ENCODE data around the gene OR1M1. TPM values are rescaled to one million over a fixed set of nuclear protein-coding genes. Genes with fewer than 3 reads are reported as not detected.

Gene OR1M1
- total RNA-seq, 1 donor, result not detected

DNA sequence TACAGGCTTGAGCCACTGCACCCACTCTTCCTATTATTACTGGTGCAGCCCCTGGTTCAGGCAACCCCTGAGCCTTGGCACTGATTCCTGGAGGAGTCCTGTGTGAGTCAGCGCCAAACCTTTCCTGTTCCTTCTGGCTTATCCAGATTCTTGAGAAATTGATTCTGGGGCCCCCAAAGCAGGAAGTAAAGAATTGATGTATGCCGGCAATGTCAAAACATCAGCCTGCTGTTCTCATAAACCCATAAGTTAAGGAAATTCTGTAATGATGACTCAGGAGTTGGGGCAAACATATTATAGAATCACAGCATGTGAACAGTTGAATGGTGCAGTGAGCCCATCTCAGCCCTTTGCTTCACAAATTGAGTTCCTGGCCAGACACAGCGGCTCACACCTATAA, 41.3 kb downstream of the OR1M1 start:
- TF ChIP-seq, protein P1, sequence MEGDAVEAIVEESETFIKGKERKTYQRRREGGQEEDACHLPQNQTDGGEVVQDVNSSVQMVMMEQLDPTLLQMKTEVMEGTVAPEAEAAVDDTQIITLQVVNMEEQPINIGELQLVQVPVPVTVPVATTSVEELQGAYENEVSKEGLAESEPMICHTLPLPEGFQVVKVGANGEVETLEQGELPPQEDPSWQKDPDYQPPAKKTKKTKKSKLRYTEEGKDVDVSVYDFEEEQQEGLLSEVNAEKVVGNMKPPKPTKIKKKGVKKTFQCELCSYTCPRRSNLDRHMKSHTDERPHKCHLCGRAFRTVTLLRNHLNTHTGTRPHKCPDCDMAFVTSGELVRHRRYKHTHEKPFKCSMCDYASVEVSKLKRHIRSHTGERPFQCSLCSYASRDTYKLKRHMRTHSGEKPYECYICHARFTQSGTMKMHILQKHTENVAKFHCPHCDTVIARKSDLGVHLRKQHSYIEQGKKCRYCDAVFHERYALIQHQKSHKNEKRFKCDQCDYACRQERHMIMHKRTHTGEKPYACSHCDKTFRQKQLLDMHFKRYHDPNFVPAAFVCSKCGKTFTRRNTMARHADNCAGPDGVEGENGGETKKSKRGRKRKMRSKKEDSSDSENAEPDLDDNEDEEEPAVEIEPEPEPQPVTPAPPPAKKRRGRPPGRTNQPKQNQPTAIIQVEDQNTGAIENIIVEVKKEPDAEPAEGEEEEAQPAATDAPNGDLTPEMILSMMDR (IDR thresholded peaks at IDR 0.05; ENCODE audit: insufficient read depth, low read depth, low read length), result no peak
- H3K4me3 ChIP-seq (ENCODE audit: low read depth, low read length), result no peak overlapping the region
- peak; percentile 57 for DNase-seq (ENCODE audit: low read depth)

DNA sequence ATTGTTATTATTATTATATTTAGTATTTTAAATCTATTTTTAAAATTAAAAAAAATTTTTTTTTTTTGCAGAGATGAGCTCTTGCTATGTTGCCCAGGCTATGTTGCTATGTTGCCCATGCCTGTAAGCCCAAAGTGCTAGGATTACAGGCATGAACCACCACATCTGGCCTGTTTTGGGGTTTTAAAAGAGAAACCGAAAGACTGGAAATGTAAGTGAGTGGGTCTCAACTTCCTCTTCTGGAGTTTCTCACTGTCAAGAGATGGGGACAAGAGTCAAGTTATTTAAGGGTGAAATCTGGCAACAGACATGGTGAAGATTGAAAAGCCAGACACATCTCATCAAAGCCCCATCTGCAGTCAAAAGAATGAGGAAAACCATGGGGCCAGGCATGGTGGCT, 44.1 kb downstream of the OR1M1 start:
- TF ChIP-seq, protein P1 (IDR thresholded peaks at IDR 0.05; ENCODE audit: insufficient read depth, low read depth, low read length), result no peak
- peak; percentile 2 for DNase-seq (ENCODE audit: low read depth)
- H3K4me3 ChIP-seq (ENCODE audit: low read depth, low read length), result no peak overlapping the region

DNA sequence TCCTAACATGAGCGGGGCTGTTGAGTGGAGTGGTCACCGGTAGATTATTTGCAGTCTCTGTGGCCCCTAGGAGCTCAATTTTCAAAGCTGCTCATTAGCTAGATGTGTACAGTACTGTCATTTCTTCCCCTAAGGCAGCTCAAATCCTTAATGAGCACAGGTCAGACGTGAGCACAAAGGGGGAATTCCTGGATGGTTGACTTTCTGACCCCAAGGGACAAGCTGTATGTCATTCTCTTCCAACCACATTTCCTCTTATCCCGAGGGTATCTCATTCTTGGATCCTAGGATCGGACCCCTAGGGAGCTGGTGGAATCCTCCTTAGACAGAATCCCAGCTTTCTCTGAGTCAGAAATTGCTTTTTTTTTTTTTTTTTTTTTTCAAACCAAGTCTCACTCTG, 45.6 kb downstream of the OR1M1 start:
- no peak for DNase-seq (ENCODE audit: low read depth)
- TF ChIP-seq, protein P1 (IDR thresholded peaks at IDR 0.05; ENCODE audit: insufficient read depth, low read depth, low read length), result no peak
- no peak overlapping the region for H3K4me3 ChIP-seq (ENCODE audit: low read depth, low read length)

DNA sequence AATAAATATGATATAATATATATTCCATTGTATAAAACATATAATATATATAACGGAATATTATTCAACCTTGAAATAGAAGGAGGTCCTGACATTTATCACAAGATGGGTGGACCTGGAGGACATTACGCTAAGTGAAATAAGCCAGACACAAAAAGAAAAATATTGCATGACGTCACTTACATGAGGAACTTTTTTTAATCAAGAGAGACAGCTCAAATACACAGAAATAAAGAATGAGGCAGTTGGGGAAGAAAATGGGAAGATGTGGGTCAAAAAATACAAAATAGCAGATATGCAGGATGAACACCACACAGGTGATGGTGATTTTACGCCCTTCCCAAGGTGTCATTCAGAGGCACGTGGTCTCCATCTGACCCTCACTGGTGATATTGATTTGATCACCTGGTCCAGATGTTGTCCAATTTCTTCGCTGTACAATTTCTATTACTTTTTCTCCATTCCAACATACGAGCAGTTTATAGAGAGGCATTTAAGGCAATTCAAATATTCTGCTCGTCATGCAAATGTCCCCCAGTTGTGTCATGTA, 52.8 kb downstream of the OR1M1 start:
- DNase-seq (ENCODE audit: low read depth), result no peak
- TF ChIP-seq, protein P1 (IDR thresholded peaks at IDR 0.05; ENCODE audit: insufficient read depth, low read depth, low read length), result no peak
- H3K4me3 ChIP-seq (ENCODE audit: low read depth, low read length), result peak overlapping the region; percentile 97

DNA sequence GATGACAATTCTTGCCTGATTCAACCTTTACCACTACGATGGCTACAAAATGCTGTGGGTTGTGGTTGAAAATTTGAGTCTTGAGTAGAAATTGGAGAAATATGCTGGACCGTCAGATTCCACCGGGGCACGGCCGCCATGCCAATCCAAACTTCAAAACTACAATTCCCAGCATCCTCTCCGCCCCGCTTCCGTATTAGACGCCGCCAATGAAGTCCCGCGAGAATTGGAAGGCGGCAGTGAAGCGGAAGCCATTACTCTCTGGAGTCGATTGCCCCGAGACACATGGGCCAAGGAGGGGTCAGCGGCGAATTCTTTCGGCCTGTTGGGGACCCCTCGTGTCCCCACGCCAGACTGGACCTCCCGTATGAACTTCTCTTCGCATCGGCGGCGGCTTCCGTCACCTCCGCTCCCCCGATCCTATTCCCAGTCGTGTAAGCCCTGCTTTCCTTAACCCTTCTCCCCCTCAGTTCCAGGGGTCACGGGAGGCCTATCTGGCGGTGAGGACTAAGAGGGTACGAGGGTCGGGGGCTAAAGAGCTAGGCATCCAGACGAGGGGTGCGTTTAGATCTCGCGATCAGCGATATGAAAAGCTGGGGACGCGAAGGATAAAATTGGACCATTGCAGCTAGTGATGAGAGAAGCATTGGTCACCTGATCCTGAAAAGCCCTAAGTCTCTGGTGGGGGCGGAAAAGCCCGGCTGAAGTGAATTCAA, 53.5 kb downstream of the OR1M1 start, which contains the start of gene ZNF317:
Gene ZNF317, plus strand, starts transcription at position 239 of the 716 bp plus-strand sequence. CDS start 15,620 bp downstream, outside the sequence.
- DNase-seq (ENCODE audit: low read depth), result peak; percentile 93
- H3K4me3 ChIP-seq (ENCODE audit: low read depth, low read length), result peak within 1 kb of the TSS; percentile 97
- TF ChIP-seq, protein P1 (IDR thresholded peaks at IDR 0.05; ENCODE audit: insufficient read depth, low read depth, low read length), result no peak

DNA sequence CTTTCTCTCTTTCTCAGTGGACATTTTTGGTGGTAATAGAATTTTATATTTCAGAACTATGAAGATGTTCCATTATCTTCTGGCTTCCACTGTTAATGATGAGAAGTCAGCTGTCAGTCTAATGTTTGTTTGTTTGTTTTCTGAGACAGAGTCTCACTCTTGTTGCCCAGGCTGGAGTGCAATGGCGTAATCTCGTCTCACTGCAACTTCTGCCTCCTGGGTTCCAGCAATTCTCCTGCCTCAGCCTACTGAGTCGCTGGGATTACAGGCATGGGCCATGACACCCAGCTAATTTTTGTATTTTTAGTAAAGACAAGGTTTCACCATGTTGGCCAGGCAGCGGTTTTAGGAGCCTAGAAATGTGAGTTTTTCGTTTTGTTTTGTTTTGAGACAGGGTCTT, 58.1 kb downstream of the OR1M1 start:
- TF ChIP-seq, protein P1 (IDR thresholded peaks at IDR 0.05; ENCODE audit: insufficient read depth, low read depth, low read length), result no peak
- DNase-seq (ENCODE audit: low read depth), result peak; percentile 5

More for the DNA sequence above, 58.1 kb downstream of the OR1M1 start:
- H3K4me3 ChIP-seq (ENCODE audit: low read depth, low read length), result no peak overlapping the region

Small RNA genes within 50 kb of the gene (small RNA-seq; reads per million reads assigned to genes)
- not detected for gene OR1M4P

Other genes with a start within 250 kb of the OR1M1 start
- gene MUC16, start 76.7 kb upstream of the OR1M1 start, total RNA-seq, result under 0.01 TPM in 2 replicates
- gene OR7G2, start 20.4 kb downstream of the OR1M1 start, total RNA-seq, result not detected in 2 replicates
- not detected in 2 replicates for gene OR7G1, start 28.7 kb downstream of the OR1M1 start, total RNA-seq
- not detected in 2 replicates for gene OR7G3, start 39.9 kb downstream of the OR1M1 start, total RNA-seq
- 17.7 and 18.0 TPM in 2 replicates for gene ZNF317, start 53.3 kb downstream of the OR1M1 start, total RNA-seq
- 0.43 TPM in 1 of 2 replicates, not detected in the other for gene OR7D2, start 91.9 kb downstream of the OR1M1 start, total RNA-seq
- gene OR7D4, start 132.5 kb downstream of the OR1M1 start, total RNA-seq, result not detected in 2 replicates
- not detected in 2 replicates for gene OR7E24, start 163.9 kb downstream of the OR1M1 start, total RNA-seq
- gene ZNF699, start 222.8 kb downstream of the OR1M1 start, total RNA-seq, result 11.7 and 14.8 TPM in 2 replicates
- 11.6 and 16.0 TPM in 2 replicates for gene ZNF559, start 237.1 kb downstream of the OR1M1 start, total RNA-seq